Spleen (tissue), 11 donors: ENCODE data around the gene PNPO. TPM values are rescaled to one million over a fixed set of nuclear protein-coding genes. Genes with fewer than 3 reads are reported as not detected.
A peak's percentile ranks its signal among the peaks of the same experiment; 100 is the strongest.

Experiments
- DNase-seq: peaks from one replicate; pipeline ENCODE4 v3.0.0-alpha.2; 2020
- H3K27ac ChIP-seq, 8 donors: fragments of 200-600 bp; sonication (generic) in 7 of 8; 1 replicate in 4 of 8; 2 replicates in 4 of 8; pipeline versions ENCODE4 v1.5.0 to v1.8.0; 2016 to 2021; ENCODE audit warnings: inconsistent platforms in 4 of 8, mild to moderate bottlenecking in 4 of 8, moderate library complexity in 1 of 8
- H3K27me3 ChIP-seq, 7 donors: fragments of 200-600 bp; sonication (generic) in 6 of 7; replicated peaks in 1 of 7; 1 replicate in 4 of 7; 2 replicates in 3 of 7; pipeline versions ENCODE4 v1.5.0 to v1.8.0; 2016 to 2021; ENCODE audit warnings: inconsistent platforms in 3 of 7, mild to moderate bottlenecking in 1 of 7
- H3K36me3 ChIP-seq, 6 donors: fragments of 200-600 bp; sonication (generic) in 5 of 6; 1 replicate in 4 of 6; 2 replicates in 2 of 6; pipeline versions ENCODE4 v1.5.0 to v1.8.0; 2016 to 2021; ENCODE audit warnings: inconsistent platforms in 2 of 6
- H3K4me1 ChIP-seq, 6 donors: fragments of 200-600 bp; sonication (generic) in 5 of 6; 1 replicate in 3 of 6; 2 replicates in 3 of 6; pipeline versions ENCODE4 v1.5.0 to v1.8.0; 2016 to 2021; ENCODE audit warnings: inconsistent platforms in 3 of 6
- H3K4me3 ChIP-seq, 8 donors: fragments of 200-600 bp; sonication (generic) in 7 of 8; 1 replicate in 4 of 8; 2 replicates in 4 of 8; pipeline versions ENCODE4 v1.5.0 to v1.8.0; 2016 to 2021; ENCODE audit warnings: inconsistent platforms in 4 of 8, mild to moderate bottlenecking in 4 of 8, moderate library complexity in 2 of 8
- H3K9me3 ChIP-seq, 8 donors: fragments of 200-600 bp; sonication (generic) in 7 of 8; 1 replicate in 4 of 8; 2 replicates in 4 of 8; pipeline versions ENCODE4 v1.5.0 to v1.8.0; 2016 to 2021; ENCODE audit warnings: inconsistent platforms in 4 of 8
- CTCF ChIP-seq, 11 experiments: fragments of 200-600 bp in 7 of 11; fragments of 450-650 bp in 4 of 11; sonication (generic) in 4 of 11; IDR thresholded peaks in 8 of 11; conservative IDR thresholded peaks in 3 of 11; 1 replicate in 7 of 11; 2 replicates in 4 of 11; pipeline versions ENCODE4 v1.4.0 to v1.8.0; 2016 to 2021; ENCODE audit warnings: antibody characterized with exemption in 11 of 11, inconsistent platforms in 4 of 11, mild to moderate bottlenecking in 1 of 11
- POLR2A ChIP-seq, 3 donors: fragments of 450-650 bp; IDR thresholded peaks; one replicate each; pipeline ENCODE4 v1.5.1; 2017; ENCODE audit warnings: antibody characterized with exemption in 3 of 3, mild to moderate bottlenecking in 1 of 3
- POLR2AphosphoS5 ChIP-seq, 3 donors: sonication (generic); formaldehyde crosslinking; IDR thresholded peaks; one replicate each; pipeline ENCODE4 v1.5.1; 2017; ENCODE audit warnings: antibody characterized with exemption in 3 of 3
- WGBS, 5 donors: extraction: QIAGEN DNeasy Blood & Tissue Kit in 3 of 5; methylation state at CpG; one replicate each; pipeline versions ENCODE4 v1.1.5 to v1.1.7; 2013 to 2018; 5-methylcytosine and 5-hydroxymethylcytosine counted together
- intact Hi-C: fragments of 100-400 bp; cut with DNase I; formaldehyde crosslinking; loops from one replicate; pipeline ENCODE4 v1.15.0; 2023; ENCODE audit warnings: low total_unique reads
- polyA plus RNA-seq, 3 donors: library from polyadenylated mRNA; stranded (reverse); fragments of 200-250 nt; gene quantifications; one replicate each; pipeline ENCODE4 v1.2.1, GENCODE V29; 2013
- total RNA-seq, 7 donors: library from RNA; depleted of rRNA in 3 of 7; stranded (reverse); fragments of >200 nt in 3 of 7; fragmentation: NEBNext Ultra II Directional in 4 of 7; extraction: Animal tissue kit (Norgen Biotek cat#: 25700) in 4 of 7; gene quantifications; one replicate each; pipeline versions ENCODE4 v1.1.0 to v1.2.1, GENCODE V29; 2016 to 2021
- donor health status: healthy with polysubstance abuse.
- donor health status: DM: no; HTN: no; CAD: no; lungs with moderate emphysema.
- donor health status: DM: no; HTN: no; CAD: no.
- donor health status: Bipolar disorder and iron deficiency.
- donor health status: healthy.
- donor health status: DM: no; HTN: no; CAD: no.
- donor health status: DM: yes; HTN: yes; CAD: no.

The PNPO gene
- total and polyA plus RNA-seq, 10 donors: 6.1 to 28.9 (median 26.6) TPM

- H3K9me3 ChIP-seq: no peaks in the 10 kb centered on the region
- H3K4me3 ChIP-seq: no peak overlapping the region
- peak; percentile 31 to 76 (median 67) for TF ChIP-seq CTCF (IDR thresholded peaks at IDR 0.05 in 8 of 11, conservative IDR thresholded peaks at IDR 0.05 in 3 of 11)
- TF ChIP-seq POLR2AphosphoS5 (IDR thresholded peaks at IDR 0.05): no peak
- peaks cover 3 to 100% (median 96%) of the 10 kb centered on the region in 6 donors for H3K36me3 ChIP-seq
- no peak for DNase-seq
- WGBS, 5 donors: 25 to 54% (median 32%) methylated on average over 2 to 7 of the region's 7 CpGs
- H3K27ac ChIP-seq: no peak overlapping the region
- intact Hi-C loops: loop anchor here (5.0 kb wide), 1 partner anchor 39 kb away; no protein-coding TSS in a partner anchor
- H3K27me3 ChIP-seq: no peaks in the 10 kb centered on the region
- peaks cover 0 to 40% (median 28%) of the 10 kb centered on the region in 6 donors for H3K4me1 ChIP-seq
Observed at GRCh38 chr17:47978324-47978723, 37.0 kb downstream of the PNPO start.

GRCh38 chr17:47980541-47980940, 39.2 kb downstream of the PNPO start:
- no peaks in the 10 kb centered on the region for H3K27me3 ChIP-seq
- TF ChIP-seq POLR2AphosphoS5 (IDR thresholded peaks at IDR 0.05): no peak
- H3K27ac ChIP-seq: no peak overlapping the region
- H3K4me1 ChIP-seq: peaks cover 0 to 45% (median 32%) of the 10 kb centered on the region in 6 donors
- intact Hi-C loops: no loop called here
- peaks cover 3 to 100% (median 78%) of the 10 kb centered on the region in 6 donors for H3K36me3 ChIP-seq
- no peak overlapping the region for H3K4me3 ChIP-seq
- DNase-seq: no peak
- no peaks in the 10 kb centered on the region for H3K9me3 ChIP-seq

GRCh38 chr17:47981462-47981861, 40.1 kb downstream of the PNPO start:
- H3K4me1 ChIP-seq: peaks cover 0 to 45% (median 32%) of the 10 kb centered on the region in 6 donors
- H3K9me3 ChIP-seq: no peaks in the 10 kb centered on the region
- no peak for DNase-seq
- TF ChIP-seq POLR2AphosphoS5 (IDR thresholded peaks at IDR 0.05) (no peak), CTCF (IDR thresholded peaks at IDR 0.05 in 8 of 11, conservative IDR thresholded peaks at IDR 0.05 in 3 of 11) (no peak), POLR2A (IDR thresholded peaks at IDR 0.05) (no peak)
- H3K27me3 ChIP-seq: no peaks in the 10 kb centered on the region
- peaks cover 3 to 96% (median 70%) of the 10 kb centered on the region in 6 donors for H3K36me3 ChIP-seq
- WGBS, 5 donors: 38 to 68% (median 54%) methylated on average over 9 of the region's 9 CpGs
- intact Hi-C loops: no loop called here
- peak overlapping the region in 1 of 8 donors; percentile 26 for H3K27ac ChIP-seq
- H3K4me3 ChIP-seq: no peak overlapping the region

GRCh38 chr17:47982091-47982617, 40.8 kb downstream of the PNPO start:
- peaks cover 0 to 49% (median 33%) of the 10 kb centered on the region in 6 donors for H3K4me1 ChIP-seq
- no peak overlapping the region for H3K4me3 ChIP-seq
- 81 to 86% (median 84%) methylated on average over 13 to 14 of the region's 14 CpGs for WGBS, 5 donors
- TF ChIP-seq POLR2A (IDR thresholded peaks at IDR 0.05) (no peak), POLR2AphosphoS5 (IDR thresholded peaks at IDR 0.05) (no peak), CTCF (IDR thresholded peaks at IDR 0.05 in 8 of 11, conservative IDR thresholded peaks at IDR 0.05 in 3 of 11) (no peak)
- H3K9me3 ChIP-seq: no peaks in the 10 kb centered on the region
- no peaks in the 10 kb centered on the region for H3K27me3 ChIP-seq
- peaks cover 3 to 89% (median 63%) of the 10 kb centered on the region in 6 donors for H3K36me3 ChIP-seq
- intact Hi-C loops: no loop called here
- H3K27ac ChIP-seq: peak overlapping the region in 1 of 8 donors; percentile 26
- DNase-seq: no peak
